ENCODE data around the gene THSD4. TPM values are rescaled to one million over a fixed set of nuclear protein-coding genes. Genes with fewer than 3 reads are reported as not detected.

The THSD4 gene
- total RNA-seq, 1 donor from 2014 or later, result 1.6 TPM

- FAIRE-seq, result no peak
- DNase-seq (ENCODE audit: low spot score in 2 of 2), result no peak
Observed at GRCh38 chr15:71612869-71613268, 497.6 kb downstream of the THSD4 start.

- no peak for FAIRE-seq
- DNase-seq (ENCODE audit: low spot score in 2 of 2), result no peak
Observed at GRCh38 chr15:71623111-71623510, 507.8 kb downstream of the THSD4 start.

GRCh38 chr15:71626596-71627088, 511.4 kb downstream of the THSD4 start:
- DNase-seq (ENCODE audit: low spot score in 2 of 2) (no peak), FAIRE-seq (no peak)

GRCh38 chr15:71627188-71627587, 511.9 kb downstream of the THSD4 start:
- DNase-seq (ENCODE audit: low spot score in 2 of 2), result no peak
- FAIRE-seq, result no peak

- DNase-seq (ENCODE audit: low spot score in 2 of 2), result no peak
- no peak for FAIRE-seq
Observed at GRCh38 chr15:71627604-71628003, 512.3 kb downstream of the THSD4 start.

- FAIRE-seq (no peak), DNase-seq (ENCODE audit: low spot score in 2 of 2) (no peak)
Observed at GRCh38 chr15:71628988-71629770, 513.9 kb downstream of the THSD4 start.

GRCh38 chr15:71629781-71630474, 514.7 kb downstream of the THSD4 start:
- DNase-seq (ENCODE audit: low spot score in 2 of 2) (no peak), FAIRE-seq (no peak)

- no peak for FAIRE-seq
- no peak for DNase-seq (ENCODE audit: low spot score in 2 of 2)
Observed at GRCh38 chr15:71630475-71630809, 515.2 kb downstream of the THSD4 start.

- no peak for FAIRE-seq
- no peak for DNase-seq (ENCODE audit: low spot score in 2 of 2)
Observed at GRCh38 chr15:71632576-71633195, 517.4 kb downstream of the THSD4 start.

GRCh38 chr15:71634820-71635560, 519.7 kb downstream of the THSD4 start:
- DNase-seq (ENCODE audit: low spot score in 2 of 2) (no peak), FAIRE-seq (no peak)

GRCh38 chr15:71635735-71636134, 520.5 kb downstream of the THSD4 start:
- FAIRE-seq (no peak), DNase-seq (ENCODE audit: low spot score in 2 of 2) (no peak)

GRCh38 chr15:71638876-71639275, 523.6 kb downstream of the THSD4 start:
- no peak for DNase-seq (ENCODE audit: low spot score in 2 of 2)
- FAIRE-seq, result no peak

GRCh38 chr15:71639471-71639870, 524.2 kb downstream of the THSD4 start:
- FAIRE-seq (no peak), DNase-seq (ENCODE audit: low spot score in 2 of 2) (no peak)

- DNase-seq (ENCODE audit: low spot score in 2 of 2) (no peak), FAIRE-seq (no peak)
Observed at GRCh38 chr15:71643918-71644317, 528.6 kb downstream of the THSD4 start.

- DNase-seq (ENCODE audit: low spot score in 2 of 2) (no peak), FAIRE-seq (no peak)
Observed at GRCh38 chr15:71646767-71647486, 531.7 kb downstream of the THSD4 start.

GRCh38 chr15:71647487-71647808, 532.2 kb downstream of the THSD4 start:
- DNase-seq (ENCODE audit: low spot score in 2 of 2) (no peak), FAIRE-seq (no peak)

- DNase-seq (ENCODE audit: low spot score in 2 of 2) (no peak), FAIRE-seq (no peak)
Observed at GRCh38 chr15:71648095-71648494, 532.8 kb downstream of the THSD4 start.

GRCh38 chr15:71649894-71650293, 534.6 kb downstream of the THSD4 start:
- no peak for FAIRE-seq
- no peak for DNase-seq (ENCODE audit: low spot score in 2 of 2)

GRCh38 chr15:71650603-71651002, 535.3 kb downstream of the THSD4 start:
- DNase-seq (ENCODE audit: low spot score in 2 of 2), result no peak
- FAIRE-seq, result no peak

GRCh38 chr15:71651750-71652186, 536.5 kb downstream of the THSD4 start:
- DNase-seq (ENCODE audit: low spot score in 2 of 2), result no peak
- FAIRE-seq, result no peak
